H1 (cell line): Measurements from ENCODE around the gene TMEM266. TPM values are rescaled to one million over a fixed set of nuclear protein-coding genes. Genes with fewer than 3 reads are reported as not detected.

Experiments
- ASH2L ChIP-seq: fragments of 200-600, 300-600 bp; sonication (generic); IDR thresholded peaks from one replicate; pipeline ENCODE4 v1.7.1; 2017; ENCODE audit warnings: low read length
- BACH1 ChIP-seq: IDR thresholded peaks from 2 replicates; pipeline ENCODE4 v1.6.1; 2012; ENCODE audit warnings: low read length, improper control_type of control experiment
- CBX5 ChIP-seq: fragments of 300-800, 300-1000 bp; sonication (generic); IDR thresholded peaks from 2 replicates; pipeline ENCODE4 v1.7.1; 2016; ENCODE audit warnings: antibody characterized with exemption, low read length, low read depth
- CBX8 ChIP-seq: fragments of 300-800, 300-1000 bp; sonication (generic); IDR thresholded peaks from 2 replicates; pipeline ENCODE4 v1.7.1; 2016; ENCODE audit warnings: low read depth, low read length, borderline replicate concordance
- CEBPB ChIP-seq: IDR thresholded peaks from 2 replicates; pipeline ENCODE4 v1.6.1; 2012; ENCODE audit warnings: low read depth, low read length
- CREB1 ChIP-seq: IDR thresholded peaks from 2 replicates; pipeline ENCODE4 v1.6.1; 2012; ENCODE audit warnings: inconsistent platforms
- EGR1 ChIP-seq: IDR thresholded peaks from 2 replicates; pipeline ENCODE4 v1.6.1; 2011; ENCODE audit warnings: low read depth, low read length, borderline replicate concordance
- EP300 ChIP-seq, 2 experiments: IDR thresholded peaks; 1 replicate in 1 of 2; 2 replicates in 1 of 2; pipeline ENCODE4 v1.6.1; 2011 to 2012; ENCODE audit warnings: low read depth in 2 of 2, low read length in 2 of 2, mild to moderate bottlenecking in 2 of 2, borderline replicate concordance in 1 of 2, inconsistent platforms in 1 of 2, moderate library complexity in 1 of 2
- EZH2 ChIP-seq: fragments of 200-600 bp; sonication (generic); IDR thresholded peaks from 2 replicates; pipeline ENCODE4 v1.7.1; 2012; ENCODE audit warnings: low read depth, mild to moderate bottlenecking, moderate library complexity, low read length, inconsistent platforms; ENCODE audit not compliant: severe bottlenecking
- MAFK ChIP-seq: IDR thresholded peaks from 2 replicates; pipeline ENCODE4 v1.6.1; 2012; ENCODE audit warnings: low read depth, mild to moderate bottlenecking, improper control_type of control experiment, low read length
- RAD21 ChIP-seq, 2 experiments: IDR thresholded peaks in 1 of 2; conservative IDR thresholded peaks in 1 of 2; 2 replicates each; pipeline ENCODE4 v1.6.1; 2011; ENCODE audit warnings: low read depth in 2 of 2, low read length in 2 of 2, improper control_type of control experiment in 1 of 2, inconsistent platforms in 1 of 2, mild to moderate bottlenecking in 1 of 2, moderate library complexity in 1 of 2
- RBBP5 ChIP-seq: IDR thresholded peaks from 2 replicates; pipeline ENCODE4 v1.7.1; 2012; ENCODE audit warnings: low read depth, mild to moderate bottlenecking, inconsistent platforms, low read length, moderate library complexity, borderline replicate concordance
- RXRA ChIP-seq: IDR thresholded peaks from 2 replicates; pipeline ENCODE4 v1.6.1; 2011; ENCODE audit warnings: low read depth, mild to moderate bottlenecking, low read length, moderate library complexity; ENCODE audit not compliant: insufficient read depth
- SIN3A ChIP-seq, 2 experiments: IDR thresholded peaks in 1 of 2; conservative IDR thresholded peaks in 1 of 2; 2 replicates each; pipeline ENCODE4 v1.6.1; 2011 to 2012; ENCODE audit warnings: low read length in 2 of 2, improper control_type of control experiment in 1 of 2, low read depth in 1 of 2, mild to moderate bottlenecking in 1 of 2
- SP2 ChIP-seq: IDR thresholded peaks from 2 replicates; pipeline ENCODE4 v1.6.1; 2012; ENCODE audit warnings: mild to moderate bottlenecking, low read length, inconsistent platforms
- SUZ12 ChIP-seq: fragments of 200-600 bp; sonication (generic); IDR thresholded peaks from 2 replicates; pipeline ENCODE4 v1.6.1; 2012; ENCODE audit warnings: mild to moderate bottlenecking, inconsistent platforms, low read length, moderate library complexity, mixed read lengths
- YY1 ChIP-seq: IDR thresholded peaks from 2 replicates; pipeline ENCODE4 v1.6.1; 2011; ENCODE audit warnings: low read depth, mild to moderate bottlenecking, low read length
- polyA plus RNA-seq, 7 experiments: library from polyadenylated mRNA; depleted of rRNA in 3 of 7; stranded (reverse) in 5 of 7; unstranded in 2 of 7; fragments of >200 nt in 5 of 7; fragments of 200-250 nt in 2 of 7; gene quantifications; 1 replicate in 5 of 7; 2 replicates in 1 of 7; 4 replicates in 1 of 7; pipeline versions ENCODE4 v1.2.1 to v1.2.3, GENCODE V29; 2011 to 2013; ENCODE audit warnings: missing spikeins in 2 of 7, mixed read lengths in 2 of 7
- total RNA-seq: library from RNA; stranded (reverse); fragmentation: NEBNext Ultra II Directional; extraction: Animal tissue kit (Norgen Biotek cat#: 25700); gene quantifications from 2 replicates; pipeline ENCODE4 v1.2.1, GENCODE V29; 2021
- TF ChIP-seq, protein P1 (sequence below), 3 experiments: IDR thresholded peaks; 1 replicate in 2 of 3; 2 replicates in 1 of 3; pipeline versions ENCODE4 v1.5.1 to v1.6.1; 2011; ENCODE audit warnings: low read length in 3 of 3, mild to moderate bottlenecking in 3 of 3, inconsistent platforms in 2 of 3, low read depth in 1 of 3, moderate library complexity in 1 of 3; ENCODE audit not compliant: insufficient read depth in 1 of 3; ENCODE audit errors: control extremely low read depth in 1 of 3
- TF ChIP-seq, protein P2 (sequence below): IDR thresholded peaks from 2 replicates; pipeline ENCODE4 v1.6.1; 2012; ENCODE audit warnings: inconsistent platforms
- TF ChIP-seq, protein P3 (sequence below): IDR thresholded peaks from 2 replicates; pipeline ENCODE4 v1.6.1; 2012; ENCODE audit warnings: inconsistent platforms

TMEM266 gene
- total and polyA plus RNA-seq, 2 of the 8 experiments (the other 6 are each of a cell fraction or from before 2014, with no cell fraction given), result 2.6 TPM

DNA sequence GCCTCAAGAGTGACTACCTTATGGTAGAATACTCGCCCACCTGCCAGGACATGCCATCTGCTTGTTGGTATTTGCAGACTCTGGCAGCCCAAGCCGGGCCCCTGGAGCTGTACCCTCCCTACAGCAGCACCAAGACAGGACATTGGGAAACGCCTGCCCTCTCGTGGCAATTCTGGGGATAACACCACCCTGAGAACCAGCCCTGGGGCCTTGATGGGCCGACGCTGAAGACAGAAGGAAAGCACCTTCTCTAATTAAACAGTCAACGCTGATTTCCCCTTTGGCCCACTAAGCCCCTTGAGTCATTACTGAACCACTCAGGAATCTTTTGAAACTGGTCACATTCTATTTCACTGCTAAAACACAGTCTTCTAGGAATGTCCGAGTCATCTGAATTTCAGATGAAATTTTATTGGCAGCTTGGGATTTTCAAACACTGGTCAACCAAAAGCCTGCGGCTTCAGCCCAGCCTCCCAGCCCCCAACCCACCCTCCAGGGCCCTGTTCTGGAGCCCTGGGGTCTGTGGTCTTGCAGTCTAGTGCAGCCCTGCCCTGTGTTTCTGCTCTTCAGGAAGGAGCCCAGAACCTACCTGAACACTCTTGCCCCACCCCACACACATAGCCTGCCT, 91.3 kb downstream of the TMEM266 start (continued):
- TF ChIP-seq RBBP5 (0 out of 2 replicates have a peak, but pooled peaks have one; percentile 90), YY1 (0 out of 2 replicates have a peak, but pooled peaks have one; percentile 40), EP300 (IDR thresholded peaks at IDR 0.05; ENCODE audit: borderline replicate concordance in 1 of 2, low read depth in 2 of 2, low read length in 2 of 2) (no peak), CREB1 (no peak), ASH2L (no peak), RXRA (no peak), CBX5 (no peak), SUZ12 (no peak), RAD21 (IDR thresholded peaks at IDR 0.05 in 1 of 2, conservative IDR thresholded peaks at IDR 0.05 in 1 of 2; ENCODE audit: low read depth in 2 of 2, low read length in 2 of 2) (peak; percentile 72 to 82), CEBPB (no peak), EZH2 (no peak), MAFK (no peak), EGR1 (no peak), CBX8 (no peak), SIN3A (conservative IDR thresholded peaks at IDR 0.05 in 1 of 2, IDR thresholded peaks at IDR 0.05 in 1 of 2; ENCODE audit: low read depth in 1 of 2, low read length in 2 of 2) (peak in 1 of 2 experiments; percentile 54; a peak in 1 of 4 replicates), SP2 (no peak), BACH1 (no peak)
- TF ChIP-seq, protein P1, sequence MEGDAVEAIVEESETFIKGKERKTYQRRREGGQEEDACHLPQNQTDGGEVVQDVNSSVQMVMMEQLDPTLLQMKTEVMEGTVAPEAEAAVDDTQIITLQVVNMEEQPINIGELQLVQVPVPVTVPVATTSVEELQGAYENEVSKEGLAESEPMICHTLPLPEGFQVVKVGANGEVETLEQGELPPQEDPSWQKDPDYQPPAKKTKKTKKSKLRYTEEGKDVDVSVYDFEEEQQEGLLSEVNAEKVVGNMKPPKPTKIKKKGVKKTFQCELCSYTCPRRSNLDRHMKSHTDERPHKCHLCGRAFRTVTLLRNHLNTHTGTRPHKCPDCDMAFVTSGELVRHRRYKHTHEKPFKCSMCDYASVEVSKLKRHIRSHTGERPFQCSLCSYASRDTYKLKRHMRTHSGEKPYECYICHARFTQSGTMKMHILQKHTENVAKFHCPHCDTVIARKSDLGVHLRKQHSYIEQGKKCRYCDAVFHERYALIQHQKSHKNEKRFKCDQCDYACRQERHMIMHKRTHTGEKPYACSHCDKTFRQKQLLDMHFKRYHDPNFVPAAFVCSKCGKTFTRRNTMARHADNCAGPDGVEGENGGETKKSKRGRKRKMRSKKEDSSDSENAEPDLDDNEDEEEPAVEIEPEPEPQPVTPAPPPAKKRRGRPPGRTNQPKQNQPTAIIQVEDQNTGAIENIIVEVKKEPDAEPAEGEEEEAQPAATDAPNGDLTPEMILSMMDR (IDR thresholded peaks at IDR 0.05; ENCODE audit: control extremely low read depth in 1 of 3, insufficient read depth in 1 of 3, low read depth in 1 of 3, low read length in 3 of 3), result peak; percentile 90 to 91 (median 91)
- TF ChIP-seq, protein P2, sequence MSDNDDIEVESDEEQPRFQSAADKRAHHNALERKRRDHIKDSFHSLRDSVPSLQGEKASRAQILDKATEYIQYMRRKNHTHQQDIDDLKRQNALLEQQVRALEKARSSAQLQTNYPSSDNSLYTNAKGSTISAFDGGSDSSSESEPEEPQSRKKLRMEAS, result 0 out of 2 replicates have a peak, but pooled peaks have one; percentile 43
- TF ChIP-seq, protein P3, sequence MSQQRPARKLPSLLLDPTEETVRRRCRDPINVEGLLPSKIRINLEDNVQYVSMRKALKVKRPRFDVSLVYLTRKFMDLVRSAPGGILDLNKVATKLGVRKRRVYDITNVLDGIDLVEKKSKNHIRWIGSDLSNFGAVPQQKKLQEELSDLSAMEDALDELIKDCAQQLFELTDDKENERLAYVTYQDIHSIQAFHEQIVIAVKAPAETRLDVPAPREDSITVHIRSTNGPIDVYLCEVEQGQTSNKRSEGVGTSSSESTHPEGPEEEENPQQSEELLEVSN, result 0 out of 2 replicates have a peak, but pooled peaks have one; percentile 14
